Activated T-helper 1 cell treated with anti-CD3 and anti-CD28 coated beads, Interleukin-2, amount 50 U/mL, for 16 hours (primary cell): ENCODE data around the gene DZANK1.
"Not testable (repeated sequence)": the region's sequence is repeated elsewhere in the genome, so short reads cannot be mapped to it uniquely, and the experiment has no call there.

Experiments
- DNase-seq, 2 donors: peaks; one replicate each; pipeline ENCODE4 v3.0.0-alpha.2; 2020; ENCODE audit warnings: low read depth in 1 of 2, low spot score in 1 of 2

The DZANK1 gene

DNA sequence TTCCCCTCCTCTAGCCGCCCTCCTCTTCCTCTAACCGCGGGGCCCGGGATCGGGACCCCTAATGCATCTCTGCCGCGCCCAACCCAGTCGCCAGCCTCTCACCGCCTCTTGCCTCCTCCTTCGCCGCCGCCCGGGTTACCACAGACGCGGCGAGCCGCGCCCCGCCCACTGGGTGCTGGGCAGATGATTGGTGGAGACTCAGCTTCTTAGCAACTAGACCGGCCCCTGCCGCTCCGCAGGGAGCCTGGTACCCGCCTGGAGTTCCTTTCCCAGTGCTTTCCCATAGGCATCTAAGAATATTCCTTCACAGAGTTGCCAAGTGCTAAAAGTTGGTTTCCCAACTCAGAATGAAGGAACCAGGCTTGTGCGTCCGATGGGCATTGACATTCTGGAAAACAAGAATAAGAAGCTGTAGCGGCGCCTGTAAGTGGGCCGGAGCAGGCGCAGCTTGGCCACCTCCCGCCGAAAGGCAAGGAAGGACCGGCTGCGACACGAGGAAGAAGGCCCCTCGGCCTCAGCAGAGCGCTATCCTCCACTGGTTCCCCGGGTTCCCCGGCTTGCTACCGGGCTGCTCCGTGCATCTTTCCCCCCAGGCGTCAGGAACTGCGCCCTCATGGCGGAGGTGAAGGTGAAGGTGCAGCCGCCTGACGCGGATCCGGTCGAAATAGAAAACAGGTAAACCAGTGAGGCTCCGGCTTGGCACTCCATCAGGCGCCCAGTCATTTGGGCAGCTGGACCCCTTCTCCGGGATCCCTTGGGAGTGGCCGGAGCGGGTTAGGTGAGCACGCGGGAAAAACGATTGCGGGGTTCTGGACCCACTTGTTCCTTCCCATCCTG is at the start of gene DZANK1, which contains the start of gene POLR3F:
Gene DZANK1 (minus strand): TSS at position 137 of the 837 bp plus-strand sequence. CDS start 1,672 bp downstream, outside the sequence.
Gene POLR3F (plus strand): TSS at position 497 of the 837 bp plus-strand sequence. CDS start 117 bp downstream, at position 614.
- peak; percentile 83 to 86 for DNase-seq

DNA sequence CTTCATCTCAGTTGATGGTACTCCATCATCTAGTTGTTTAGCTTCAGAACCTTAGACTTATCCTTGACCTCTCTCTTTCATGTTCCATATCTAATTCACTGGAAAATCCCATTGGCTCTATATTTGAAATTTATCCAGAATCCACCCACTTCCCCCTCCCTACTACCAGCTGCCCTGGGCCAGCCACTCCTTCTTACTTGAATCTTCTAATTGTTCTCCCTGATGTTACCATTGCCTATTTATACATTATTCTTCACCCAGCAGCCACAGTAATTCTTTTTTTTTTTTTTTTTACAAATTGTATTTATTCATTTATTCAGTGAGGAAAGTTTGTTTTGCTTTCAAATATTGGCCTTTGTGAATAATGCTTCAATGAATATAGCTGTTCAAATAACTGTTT is 49.1 kb upstream of the DZANK1 start:
- DNase-seq, result no peak

DNA sequence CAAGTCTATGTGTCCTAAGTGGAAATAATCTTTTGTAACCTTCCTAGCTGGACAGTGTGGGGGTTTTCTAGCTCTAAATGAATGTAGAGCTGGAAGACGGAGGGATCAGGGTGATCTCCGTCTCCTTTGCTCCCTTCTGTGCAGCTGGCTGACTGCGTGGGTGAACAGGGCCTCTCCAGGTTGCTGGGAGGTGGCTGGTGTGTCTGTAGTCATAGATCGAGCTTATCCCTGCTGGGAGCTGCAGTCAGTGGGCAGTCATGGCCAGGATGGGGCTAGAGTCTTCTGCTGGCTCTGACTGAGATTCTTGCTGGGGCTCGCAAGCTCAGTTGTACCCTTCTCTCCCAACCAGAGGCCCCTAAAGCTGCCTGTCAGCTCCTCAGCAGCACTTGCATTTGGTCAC is 47.3 kb upstream of the DZANK1 start:
- no peak for DNase-seq

- DNase-seq, result no peak
Observed at GRCh38 chr20:18513208-18513607, 46.4 kb upstream of the DZANK1 start.

DNA sequence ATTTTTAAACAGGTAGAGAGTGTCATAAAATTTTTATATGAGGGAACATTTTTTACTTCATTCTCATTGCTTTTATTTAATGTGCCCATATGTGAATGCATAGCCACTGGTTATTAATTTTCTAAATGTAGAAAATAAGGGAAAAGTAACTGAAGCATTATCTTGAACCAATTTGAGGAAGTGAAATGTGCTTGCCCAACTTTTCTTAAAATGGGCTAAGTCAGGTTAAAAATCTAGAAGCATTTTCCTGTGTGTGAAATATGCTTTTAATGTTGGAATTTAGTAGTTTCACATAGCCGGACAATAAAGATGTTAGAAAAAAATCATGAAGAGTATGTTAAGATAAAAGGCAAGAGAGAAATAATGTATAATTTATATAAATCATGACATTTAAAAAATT is 44.7 kb upstream of the DZANK1 start:
- no peak for DNase-seq

DNA sequence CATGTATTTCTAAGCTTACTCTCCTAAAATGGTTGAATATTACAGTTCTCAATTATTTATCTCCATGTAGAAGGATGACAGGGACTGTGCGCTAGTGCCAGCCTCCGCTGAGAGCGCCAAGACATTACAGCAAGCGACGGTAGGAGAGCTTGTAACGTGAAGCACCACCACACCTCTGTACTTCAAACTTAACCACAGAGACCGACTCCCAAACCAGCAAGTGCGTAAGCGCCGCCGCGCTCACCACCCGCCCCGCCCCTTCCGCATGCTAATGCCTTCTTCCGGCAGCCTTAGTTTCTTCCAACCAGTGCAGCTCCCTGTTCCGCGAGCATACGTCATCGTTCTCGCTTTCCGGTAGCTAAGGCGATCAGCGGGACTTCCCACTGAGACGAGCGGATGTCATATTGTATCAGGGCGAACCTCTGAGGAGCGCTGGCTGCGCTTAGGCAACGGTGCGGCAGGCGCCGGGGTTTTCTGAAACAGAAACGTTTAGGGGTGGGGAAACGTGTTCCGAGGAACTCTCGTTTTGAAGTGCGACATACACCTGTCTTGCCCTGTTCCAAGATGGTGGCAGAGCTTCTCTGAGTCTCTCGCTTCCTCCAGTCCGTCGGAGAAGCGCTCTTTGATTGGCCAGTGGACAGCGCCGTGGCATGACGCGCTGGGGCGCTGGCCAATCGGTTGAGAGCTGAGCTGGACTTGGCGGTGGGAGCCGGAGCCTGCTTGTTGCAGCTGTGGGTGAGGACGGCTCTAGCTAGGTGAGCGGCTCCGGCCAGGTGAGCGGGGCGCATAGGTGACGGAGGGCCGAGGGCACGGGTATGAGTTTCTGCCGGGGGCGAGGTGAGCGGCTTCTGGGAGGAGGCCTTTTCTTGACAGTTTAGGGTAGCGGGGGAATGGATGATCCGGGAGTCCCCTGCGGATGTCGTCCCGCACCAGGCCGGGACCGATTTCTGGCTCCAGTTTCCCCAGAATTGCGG is 40.7 kb upstream of the DZANK1 start, which contains the start of gene SEC23B:
Gene SEC23B (plus strand): TSS at position 723 of the 974 bp plus-strand sequence. CDS start 2,896 bp downstream, outside the sequence.
- peak; percentile 96 for DNase-seq

- no peak for DNase-seq
Observed at GRCh38 chr20:18506744-18507143, 39.9 kb upstream of the DZANK1 start.

DNA sequence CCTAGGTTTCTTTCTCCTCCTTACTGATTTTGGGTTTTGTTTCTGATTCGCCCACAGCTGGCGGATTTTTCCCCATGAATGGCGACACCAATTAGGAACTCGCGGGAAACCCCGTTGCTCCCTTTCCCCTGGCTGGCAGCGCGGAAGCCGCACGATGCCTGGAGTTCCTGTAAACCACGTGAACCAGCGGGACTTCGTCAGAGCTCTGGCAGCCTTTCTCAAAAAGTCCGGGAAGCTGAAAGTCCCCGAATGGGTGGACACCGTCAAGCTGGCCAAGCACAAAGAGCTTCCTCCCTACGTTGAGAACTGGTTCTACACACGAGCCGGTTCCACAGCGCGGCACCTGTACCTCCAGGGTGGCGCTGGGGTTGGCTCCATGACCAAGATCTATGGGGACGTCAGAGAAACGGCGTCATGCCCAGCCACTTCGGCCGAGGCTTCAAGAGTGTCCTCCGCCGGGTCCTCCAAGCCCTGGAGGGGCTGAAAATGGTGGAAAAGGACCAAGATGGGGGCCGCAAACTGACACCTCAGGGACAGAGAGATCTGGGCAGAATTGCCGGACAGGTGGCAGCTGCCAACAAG is 37.7 kb upstream of the DZANK1 start:
- no peak for DNase-seq

DNA sequence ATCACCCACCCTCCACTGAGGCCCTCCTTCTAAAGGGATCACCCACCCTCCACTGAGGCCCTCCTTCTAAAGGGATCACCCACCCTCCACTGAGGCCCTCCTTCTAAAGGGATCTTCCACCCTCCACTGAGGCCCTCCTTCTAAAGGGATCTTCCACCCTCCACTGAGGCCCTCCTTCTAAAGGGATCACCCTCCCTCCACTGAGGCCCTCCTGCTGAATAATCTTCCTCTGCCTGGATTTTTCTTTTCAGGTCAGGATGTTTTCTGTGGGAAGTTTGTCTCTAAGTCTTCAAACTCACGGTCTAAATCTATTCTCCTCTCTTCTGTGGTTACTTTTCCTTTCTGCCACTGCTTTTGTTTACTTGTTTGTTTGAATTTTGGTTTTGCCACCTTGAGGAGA is 34.8 kb upstream of the DZANK1 start:
- not testable (repeated sequence) for DNase-seq

GRCh38 chr20:18497603-18498002 is 30.8 kb upstream of the DZANK1 start:
- no peak for DNase-seq

GRCh38 chr20:18496740-18497592 is 30.1 kb upstream of the DZANK1 start, which contains the start of gene RBBP9:
RBBP9 (minus strand) TSS chr20:18497225; CDS start chr20:18497167, 58 bp downstream.
- DNase-seq, result peak; percentile 42 to 52

DNA sequence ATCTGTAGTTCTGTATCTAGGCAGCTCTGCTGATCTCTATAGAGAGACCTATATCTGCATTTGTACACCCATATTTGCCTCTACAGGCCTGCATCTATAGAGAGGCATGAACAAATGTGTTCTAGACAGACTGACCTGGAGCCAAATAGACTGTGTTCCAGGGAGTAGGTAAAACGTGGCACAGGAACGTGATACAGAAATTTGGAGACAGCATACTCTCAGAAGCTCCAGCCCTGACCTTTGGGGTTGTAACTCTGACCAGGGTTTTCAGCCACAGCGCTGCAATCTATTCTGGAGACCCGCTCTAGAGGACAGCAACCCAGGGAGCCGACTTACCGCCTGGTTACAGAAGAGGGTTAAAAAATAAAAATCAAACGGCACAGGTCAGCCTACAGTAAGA is 29.2 kb upstream of the DZANK1 start:
- DNase-seq, result no peak

DNA sequence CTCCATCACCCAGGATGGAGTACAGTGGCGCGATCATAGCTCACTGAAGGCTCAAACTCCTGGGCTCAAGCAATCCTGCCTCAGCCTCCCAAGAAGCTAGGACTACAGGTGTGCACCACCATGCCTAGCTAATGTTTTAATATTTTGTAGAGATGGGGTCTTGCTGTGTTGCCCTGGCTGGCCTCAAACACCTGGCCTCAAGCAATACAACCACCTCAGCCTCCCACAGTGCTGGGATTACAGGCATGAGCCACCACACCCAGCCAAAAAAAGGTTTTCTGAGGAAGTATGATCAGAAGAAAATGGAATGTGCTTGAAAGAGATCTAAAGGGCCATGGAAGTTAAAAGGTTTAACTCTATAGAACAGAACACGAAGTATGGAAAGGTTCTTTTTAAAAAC is 21.5 kb upstream of the DZANK1 start:
- no peak for DNase-seq

DNA sequence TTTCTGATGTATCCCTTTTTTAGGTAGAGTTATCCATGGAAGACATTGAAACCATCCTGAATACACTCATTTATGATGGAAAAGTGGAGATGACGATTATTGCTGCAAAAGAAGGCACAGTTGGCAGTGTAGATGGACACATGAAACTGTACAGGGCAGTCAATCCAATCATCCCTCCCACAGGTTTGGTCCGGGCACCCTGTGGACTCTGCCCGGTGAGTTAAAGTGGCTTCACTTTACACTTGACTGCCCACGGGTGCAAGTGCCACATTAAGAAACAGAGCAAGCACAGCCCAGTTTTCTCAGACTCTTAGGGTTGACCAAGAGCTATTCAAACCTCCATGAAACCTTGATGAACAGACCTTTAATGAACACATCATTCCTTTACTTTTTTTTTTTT is 14.8 kb upstream of the DZANK1 start:
- no peak for DNase-seq

GRCh38 chr20:18477821-18478220 is 11.0 kb upstream of the DZANK1 start:
- no peak for DNase-seq

DNA sequence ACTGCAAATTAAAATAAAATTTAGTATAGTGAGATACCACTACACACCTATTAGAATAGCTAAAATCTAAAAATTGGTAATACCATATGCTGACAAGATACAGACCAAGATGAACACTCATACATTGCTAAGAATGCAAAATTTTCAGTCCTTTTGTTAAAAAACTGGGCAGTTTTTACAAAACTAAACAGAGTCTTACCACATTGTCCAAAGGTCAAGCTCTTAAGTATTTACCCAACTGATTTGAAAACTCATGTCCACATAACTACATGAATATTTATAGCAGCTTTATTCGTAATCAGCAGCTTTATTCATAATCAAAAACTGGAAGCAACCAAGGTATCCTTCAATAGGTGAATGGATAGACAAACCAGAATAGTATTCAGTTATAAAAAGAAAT is 10.4 kb upstream of the DZANK1 start:
- no peak for DNase-seq

- DNase-seq, result no peak
Observed at GRCh38 chr20:18466574-18466893, 296 bp downstream of the DZANK1 start.

- DNase-seq, result no peak
Observed at GRCh38 chr20:18465536-18466200, 1.2 kb downstream of the DZANK1 start.

- no peak for DNase-seq
Observed at GRCh38 chr20:18456600-18456999, 10.2 kb downstream of the DZANK1 start.

DNA sequence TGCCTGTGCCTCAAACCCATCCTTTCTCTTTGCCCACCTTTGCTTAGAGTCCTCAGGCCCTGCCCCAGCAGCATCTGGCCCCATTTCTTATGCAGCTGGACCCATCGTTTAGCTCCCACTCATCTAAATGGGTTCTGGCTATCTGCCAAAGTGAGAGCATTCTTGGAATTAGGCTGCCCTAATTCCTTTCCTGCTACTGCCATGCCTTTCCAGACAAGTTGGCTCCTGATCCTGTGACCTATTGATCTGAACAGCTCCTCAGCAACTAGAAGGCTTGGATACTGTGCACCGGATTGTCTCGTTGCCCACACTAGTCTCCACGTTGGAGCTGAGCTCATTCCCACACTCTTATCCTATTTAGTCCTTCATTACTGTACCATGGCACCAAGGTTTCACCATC is 22.9 kb downstream of the DZANK1 start:
- DNase-seq, result no peak
